ENCODE measurements around the gene ROR1.

The ROR1 gene

DNA sequence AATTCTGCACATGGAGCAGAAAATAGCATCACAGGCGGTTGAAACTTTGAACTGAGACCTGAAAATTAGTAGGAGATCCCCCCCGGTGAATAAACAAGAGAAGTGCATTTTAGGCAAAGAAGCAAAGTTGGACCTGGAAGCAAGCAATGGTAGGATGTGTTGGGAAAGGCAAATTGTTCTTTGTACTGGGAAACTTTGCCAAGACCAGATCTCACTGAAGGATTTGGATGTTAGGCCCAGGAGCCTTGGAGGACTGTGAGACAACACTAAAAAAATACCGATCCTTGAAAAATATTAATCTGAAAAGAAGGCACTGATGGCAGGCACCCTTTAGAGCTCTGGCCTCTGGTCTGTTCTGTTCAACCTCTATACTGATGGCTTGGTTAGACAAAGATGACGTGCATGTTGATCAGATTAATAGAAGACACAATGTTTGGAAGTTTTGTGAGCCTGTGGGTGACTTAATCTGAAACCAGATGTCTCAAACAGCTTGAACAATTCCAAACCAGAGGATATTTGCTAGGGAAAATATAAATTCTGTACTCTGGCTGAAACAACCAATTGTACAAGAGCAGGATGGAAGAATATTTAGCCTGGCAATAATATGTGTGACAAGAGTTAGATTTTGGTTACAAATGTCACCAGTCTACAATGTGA lies 108.4 kb downstream of the ROR1 start:
- TF ChIP-seq, protein P1, sequence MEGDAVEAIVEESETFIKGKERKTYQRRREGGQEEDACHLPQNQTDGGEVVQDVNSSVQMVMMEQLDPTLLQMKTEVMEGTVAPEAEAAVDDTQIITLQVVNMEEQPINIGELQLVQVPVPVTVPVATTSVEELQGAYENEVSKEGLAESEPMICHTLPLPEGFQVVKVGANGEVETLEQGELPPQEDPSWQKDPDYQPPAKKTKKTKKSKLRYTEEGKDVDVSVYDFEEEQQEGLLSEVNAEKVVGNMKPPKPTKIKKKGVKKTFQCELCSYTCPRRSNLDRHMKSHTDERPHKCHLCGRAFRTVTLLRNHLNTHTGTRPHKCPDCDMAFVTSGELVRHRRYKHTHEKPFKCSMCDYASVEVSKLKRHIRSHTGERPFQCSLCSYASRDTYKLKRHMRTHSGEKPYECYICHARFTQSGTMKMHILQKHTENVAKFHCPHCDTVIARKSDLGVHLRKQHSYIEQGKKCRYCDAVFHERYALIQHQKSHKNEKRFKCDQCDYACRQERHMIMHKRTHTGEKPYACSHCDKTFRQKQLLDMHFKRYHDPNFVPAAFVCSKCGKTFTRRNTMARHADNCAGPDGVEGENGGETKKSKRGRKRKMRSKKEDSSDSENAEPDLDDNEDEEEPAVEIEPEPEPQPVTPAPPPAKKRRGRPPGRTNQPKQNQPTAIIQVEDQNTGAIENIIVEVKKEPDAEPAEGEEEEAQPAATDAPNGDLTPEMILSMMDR (IDR thresholded peaks at IDR 0.05; ENCODE audit: low read depth, low read length) = no peak
- no peak for TF ChIP-seq POLR2A (IDR thresholded peaks at IDR 0.05; ENCODE audit: extremely low read depth, insufficient read length)
- TF ChIP-seq, protein P2, sequence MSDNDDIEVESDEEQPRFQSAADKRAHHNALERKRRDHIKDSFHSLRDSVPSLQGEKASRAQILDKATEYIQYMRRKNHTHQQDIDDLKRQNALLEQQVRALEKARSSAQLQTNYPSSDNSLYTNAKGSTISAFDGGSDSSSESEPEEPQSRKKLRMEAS (IDR thresholded peaks at IDR 0.05; ENCODE audit: low read depth, low read length) = no peak
- no peak overlapping the region for H3K4me3 ChIP-seq (ENCODE audit: low read depth, low read length)
- no peak for DNase-seq (ENCODE audit: low read depth)

DNA sequence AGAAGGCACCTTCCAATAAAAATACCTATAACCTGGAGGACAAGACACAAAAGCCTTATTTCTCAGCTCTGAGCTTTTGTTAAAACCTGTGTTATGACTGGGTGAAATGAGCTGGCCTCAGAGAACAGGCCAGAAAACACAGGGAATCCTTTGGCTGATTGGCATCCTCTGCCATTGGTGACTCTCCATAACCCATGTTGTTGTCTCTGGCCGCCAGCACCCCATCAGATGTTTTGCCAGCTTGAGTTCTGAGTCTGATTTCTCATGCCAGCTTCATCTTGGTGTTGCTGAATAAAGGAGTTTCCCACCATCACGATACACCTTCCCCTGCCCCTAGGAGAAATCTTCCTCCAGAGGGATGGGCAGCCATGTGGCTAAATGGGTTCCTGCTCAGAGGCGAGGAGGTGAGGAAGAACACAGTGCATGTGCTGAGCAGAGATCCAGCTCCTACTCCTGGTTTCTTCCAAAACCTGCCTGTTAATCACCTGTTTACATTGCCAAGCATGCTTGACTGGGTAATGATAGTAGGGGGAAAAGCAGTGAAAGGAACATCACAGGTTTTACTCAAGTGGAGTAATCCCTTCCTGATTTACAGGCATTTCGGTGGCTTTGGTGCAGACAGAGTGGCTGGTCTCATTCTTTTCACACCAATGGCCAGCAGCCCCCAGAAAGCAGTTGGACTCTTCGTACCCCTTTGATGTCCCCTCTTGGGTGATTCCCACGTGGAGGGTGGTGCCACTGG lies 109.8 kb downstream of the ROR1 start:
- no peak for TF ChIP-seq POLR2A (IDR thresholded peaks at IDR 0.05; ENCODE audit: extremely low read depth, insufficient read length)
- TF ChIP-seq, protein P2 (IDR thresholded peaks at IDR 0.05; ENCODE audit: low read depth, low read length) = no peak
- TF ChIP-seq, protein P1 (IDR thresholded peaks at IDR 0.05; ENCODE audit: low read depth, low read length) = no peak
- TF ChIP-seq MYC (IDR thresholded peaks at IDR 0.05; ENCODE audit: low read depth, low read length) = no peak
- DNase-seq (ENCODE audit: low read depth) = no peak
- H3K4me3 ChIP-seq (ENCODE audit: low read depth, low read length) = no peak overlapping the region

DNA sequence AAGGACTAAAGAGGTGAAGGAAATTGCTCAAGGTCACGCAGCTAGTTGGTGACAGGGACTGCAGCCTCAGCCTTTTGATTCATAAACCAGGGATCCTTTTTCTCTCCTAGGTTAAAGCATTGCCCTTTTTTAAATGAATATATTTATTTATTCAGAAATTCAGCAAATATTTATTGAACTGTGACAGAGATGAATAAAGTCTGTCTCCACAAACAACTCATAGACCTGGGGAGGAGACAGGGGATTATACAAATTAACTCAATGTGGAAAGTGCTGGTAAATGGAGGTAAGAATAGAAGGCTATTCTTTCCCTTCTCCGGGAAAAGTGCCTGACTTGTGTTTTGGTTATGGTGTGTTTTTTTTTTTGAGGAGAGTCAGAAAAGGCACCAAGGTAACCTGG lies 110.7 kb downstream of the ROR1 start:
- no peak overlapping the region for H3K4me3 ChIP-seq (ENCODE audit: low read depth, low read length)
- DNase-seq (ENCODE audit: low read depth) = no peak
- TF ChIP-seq, protein P2 (IDR thresholded peaks at IDR 0.05; ENCODE audit: low read depth, low read length) = no peak
- no peak for TF ChIP-seq MYC (IDR thresholded peaks at IDR 0.05; ENCODE audit: low read depth, low read length)
- TF ChIP-seq POLR2A (IDR thresholded peaks at IDR 0.05; ENCODE audit: extremely low read depth, insufficient read length) = no peak

DNA sequence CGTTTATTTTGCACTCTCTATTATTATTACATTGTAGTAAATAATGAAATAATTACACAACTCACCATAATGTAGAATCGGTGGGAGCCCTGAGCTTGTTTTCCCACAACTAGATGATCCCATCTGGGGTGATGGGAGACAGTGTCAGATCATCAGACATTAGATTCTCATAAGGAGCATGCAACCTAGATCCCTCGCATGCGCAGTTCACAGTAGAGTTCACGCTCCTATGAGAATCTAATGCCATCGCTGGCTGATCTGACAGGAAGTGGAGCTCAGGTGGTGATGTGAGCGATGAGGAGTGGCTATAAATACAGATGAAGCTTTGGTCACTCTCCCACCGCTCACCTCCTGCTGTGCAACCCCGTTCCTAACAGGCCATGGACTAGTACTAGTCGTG lies 112.1 kb downstream of the ROR1 start:
- TF ChIP-seq, protein P1 (IDR thresholded peaks at IDR 0.05; ENCODE audit: low read depth, low read length) = no peak
- no peak for TF ChIP-seq POLR2A (IDR thresholded peaks at IDR 0.05; ENCODE audit: extremely low read depth, insufficient read length)
- TF ChIP-seq, protein P2 (IDR thresholded peaks at IDR 0.05; ENCODE audit: low read depth, low read length) = no peak
- no peak for TF ChIP-seq MYC (IDR thresholded peaks at IDR 0.05; ENCODE audit: low read depth, low read length)
- DNase-seq (ENCODE audit: low read depth) = no peak
- H3K4me3 ChIP-seq (ENCODE audit: low read depth, low read length) = no peak overlapping the region

DNA sequence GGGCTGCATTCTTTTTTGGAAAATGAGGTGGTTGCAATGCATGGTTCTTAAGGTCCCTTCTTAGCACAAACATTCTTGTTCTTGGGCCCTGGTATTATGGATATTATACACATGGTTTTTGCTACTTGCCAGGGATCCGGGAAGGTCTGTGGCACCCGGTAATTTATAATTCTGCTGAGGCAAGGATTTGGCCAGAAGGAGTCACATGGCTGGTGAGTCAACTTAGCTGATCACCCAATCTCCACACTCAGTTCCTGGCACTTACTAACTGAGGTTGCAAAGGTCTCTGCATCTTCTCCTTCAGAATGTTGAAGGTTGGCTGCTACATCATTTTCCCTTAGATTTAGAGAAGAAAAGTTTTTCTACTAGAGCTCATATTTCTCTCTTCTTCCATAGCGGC lies 112.5 kb downstream of the ROR1 start:
- TF ChIP-seq, protein P2 (IDR thresholded peaks at IDR 0.05; ENCODE audit: low read depth, low read length) = no peak
- no peak for TF ChIP-seq MYC (IDR thresholded peaks at IDR 0.05; ENCODE audit: low read depth, low read length)
- TF ChIP-seq POLR2A (IDR thresholded peaks at IDR 0.05; ENCODE audit: extremely low read depth, insufficient read length) = no peak
- no peak for DNase-seq (ENCODE audit: low read depth)
- no peak overlapping the region for H3K4me3 ChIP-seq (ENCODE audit: low read depth, low read length)

DNA sequence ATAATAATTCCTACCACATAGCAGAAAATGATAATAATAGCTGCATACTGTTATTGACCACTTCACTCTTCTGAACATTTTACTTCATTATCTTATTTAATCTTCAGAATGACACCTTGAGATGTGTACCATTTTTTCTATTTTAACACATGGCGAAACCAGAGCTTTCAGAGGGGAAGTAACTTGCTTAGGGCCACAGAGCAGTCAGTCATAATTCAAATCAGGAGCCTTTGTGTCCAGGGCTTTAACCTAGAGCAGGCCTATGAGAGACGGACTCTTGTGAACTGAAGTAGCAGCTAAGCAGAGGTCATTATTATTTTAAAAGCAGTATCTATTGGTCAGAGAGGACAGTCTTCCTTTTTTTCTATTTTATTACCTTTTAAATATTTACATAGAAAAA lies 114.0 kb downstream of the ROR1 start:
- H3K4me3 ChIP-seq (ENCODE audit: low read depth, low read length) = no peak overlapping the region
- DNase-seq (ENCODE audit: low read depth) = no peak
- no peak for TF ChIP-seq POLR2A (IDR thresholded peaks at IDR 0.05; ENCODE audit: extremely low read depth, insufficient read length)

DNA sequence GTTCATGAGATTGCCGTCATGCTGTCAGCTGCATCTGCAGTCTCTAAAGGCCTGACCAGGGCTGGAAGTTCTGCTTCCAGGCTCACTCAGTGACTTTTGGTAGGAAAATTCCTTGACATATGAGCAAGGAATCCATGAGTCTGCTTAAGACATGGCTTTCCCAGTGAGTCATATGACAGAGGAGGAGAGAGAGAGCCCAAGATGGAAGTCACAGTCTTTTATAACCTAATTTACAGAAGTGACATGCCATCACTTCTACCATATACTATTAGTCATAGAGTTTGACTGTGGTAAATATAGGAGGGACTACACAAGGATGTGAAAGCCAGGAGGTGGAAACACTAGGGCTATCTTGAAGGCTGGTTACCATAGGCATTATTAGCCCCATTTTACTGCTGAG lies 115.2 kb downstream of the ROR1 start:
- DNase-seq (ENCODE audit: low read depth) = no peak
- H3K4me3 ChIP-seq (ENCODE audit: low read depth, low read length) = no peak overlapping the region
- TF ChIP-seq, protein P1 (IDR thresholded peaks at IDR 0.05; ENCODE audit: low read depth, low read length) = no peak
- TF ChIP-seq POLR2A (IDR thresholded peaks at IDR 0.05; ENCODE audit: extremely low read depth, insufficient read length) (no peak), MYC (IDR thresholded peaks at IDR 0.05; ENCODE audit: low read depth, low read length) (no peak)
- TF ChIP-seq, protein P2 (IDR thresholded peaks at IDR 0.05; ENCODE audit: low read depth, low read length) = no peak
